ENCODE data around the gene TP53I11. TPM values are rescaled to one million over a fixed set of nuclear protein-coding genes. Genes with fewer than 3 reads are reported as not detected.

Gene TP53I11
- total and polyA plus RNA-seq, 2 of the 13 experiments (the other 11 are each of a cell fraction or from before 2014, with no cell fraction given), result not detected

DNA sequence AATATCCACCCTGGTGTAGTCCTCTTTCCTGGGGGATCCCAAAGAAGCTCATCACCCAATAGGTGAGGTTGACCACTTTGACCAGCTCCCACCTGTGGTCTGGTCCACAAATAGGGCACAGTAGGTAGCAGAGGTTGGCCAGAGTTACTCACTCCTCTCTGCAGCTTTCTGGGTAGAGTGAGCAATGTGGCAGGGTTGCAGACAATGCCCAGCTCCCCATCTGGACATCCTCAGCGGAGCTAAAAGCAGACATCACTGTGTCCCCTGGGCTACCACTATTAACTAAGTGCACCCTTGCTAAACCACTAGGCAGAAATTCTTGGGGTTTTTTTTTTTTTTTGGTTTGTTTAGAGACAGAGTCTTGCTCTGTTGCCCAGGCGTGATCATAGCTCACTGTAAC is 48.4 kb upstream of the TP53I11 start:
- intact Hi-C loops (cut with micrococcal nuclease; ENCODE audit: unreplicated experiment) (no loop called here), in situ Hi-C loops (cut with HindIII; ENCODE audit: extremely low pct_ligation_motif_present, low pct_unique_long_range_greater_than_20kb) (no loop called here)
- TF ChIP-seq HNRNPLL (IDR thresholded peaks at IDR 0.05; ENCODE audit: low read depth, low read length, poor library complexity, severe bottlenecking), result no peak
- TF ChIP-seq ATF1 (CRISPR knock-in tag; IDR thresholded peaks at IDR 0.05), result no peak
- Histone ChIP-seq H3K4me1 (ENCODE audit: insufficient read depth, low read length) (no peaks in the 10 kb centered on the region), H3K36me3 (replicated peaks in 1 of 2; ENCODE audit: control insufficient read depth in 1 of 2, insufficient read depth in 2 of 2, low read length in 2 of 2) (no peaks in the 10 kb centered on the region), H3K4me2 (ENCODE audit: low read depth, low read length) (no peak overlapping the region), H3K79me2 (ENCODE audit: insufficient read depth, low read length) (no peaks in the 10 kb centered on the region), H3K9me3 (ENCODE audit: low read length) (no peaks in the 10 kb centered on the region), H3K27ac (ENCODE audit: extremely low read length, insufficient read depth, low read length) (no peak overlapping the region), H2AFZ (ENCODE audit: low read length) (no peak overlapping the region), H3K4me3 (replicated peaks in 1 of 3; ENCODE audit: insufficient read depth in 1 of 3, low read depth in 2 of 3, low read length in 3 of 3) (no peak overlapping the region), H3K27me3 (ENCODE audit: control insufficient read depth in 1 of 2, insufficient read depth in 2 of 2, low read length in 2 of 2) (peaks cover 0 to 9% of the 10 kb centered on the region in 2 experiments; a peak in 4 of 5 replicates), H4K20me1 (ENCODE audit: insufficient read depth, low read length) (no peaks in the 10 kb centered on the region), H3K9ac (ENCODE audit: insufficient read depth, low read depth, low read length) (no peak overlapping the region)
- no TSS peak for BruUV-seq (replicated peaks)
- ATAC-seq (no peak), DNase-seq (ENCODE audit: low spot score) (no peak), FAIRE-seq (no peak)
- POLR2A ChIA-PET, result interaction anchor here (0.5 kb wide), 1 partner anchor 28 kb away, joined by 3 read pairs; no protein-coding TSS in a partner anchor
- 44% methylated on average over 2 of the region's 2 CpGs for WGBS (ENCODE audit: low lambda C conversion rate)
- CTCF ChIA-PET (ENCODE audit: low intra/inter-chr PET ratio, low total read pairs), result no interaction called here

DNA sequence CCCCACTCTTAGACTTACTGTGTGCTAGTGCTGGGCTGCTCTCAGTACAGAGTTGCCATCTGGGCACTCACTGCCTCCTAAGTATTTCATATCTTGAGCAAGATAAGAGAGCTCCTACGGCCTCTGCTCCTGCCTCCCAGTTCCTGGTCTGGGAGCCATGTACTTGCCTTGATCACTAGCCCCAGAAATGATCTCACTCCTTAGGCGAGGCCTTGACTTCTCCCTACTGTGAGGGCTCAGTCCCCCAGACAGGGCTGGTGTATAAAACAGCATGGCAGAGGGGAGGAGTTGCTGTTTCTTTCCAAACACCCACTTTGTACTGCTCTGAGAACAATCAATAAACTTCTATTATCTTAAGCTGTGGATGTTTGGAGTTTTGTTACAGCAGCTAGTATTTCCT is 47.4 kb upstream of the TP53I11 start:
- FAIRE-seq, result no peak
- Histone ChIP-seq H3K79me2 (ENCODE audit: insufficient read depth, low read length) (no peaks in the 10 kb centered on the region), H3K36me3 (replicated peaks in 1 of 2; ENCODE audit: control insufficient read depth in 1 of 2, insufficient read depth in 2 of 2, low read length in 2 of 2) (no peaks in the 10 kb centered on the region), H3K4me2 (ENCODE audit: low read depth, low read length) (no peak overlapping the region), H4K20me1 (ENCODE audit: insufficient read depth, low read length) (no peaks in the 10 kb centered on the region), H3K9ac (ENCODE audit: insufficient read depth, low read depth, low read length) (no peak overlapping the region), H3K9me3 (ENCODE audit: low read length) (no peaks in the 10 kb centered on the region), H3K27me3 (ENCODE audit: control insufficient read depth in 1 of 2, insufficient read depth in 2 of 2, low read length in 2 of 2) (peaks cover 2 to 16% of the 10 kb centered on the region in 2 experiments), H2AFZ (ENCODE audit: low read length) (no peak overlapping the region), H3K4me3 (replicated peaks in 1 of 3; ENCODE audit: insufficient read depth in 1 of 3, low read depth in 2 of 3, low read length in 3 of 3) (no peak overlapping the region), H3K27ac (ENCODE audit: extremely low read length, insufficient read depth, low read length) (no peak overlapping the region), H3K4me1 (ENCODE audit: insufficient read depth, low read length) (no peaks in the 10 kb centered on the region)
- no peak for DNase-seq (ENCODE audit: low spot score)
- no TSS peak for BruUV-seq (replicated peaks)
- ATAC-seq, result no peak
- ChIA-PET POLR2A (no interaction called here), CTCF (ENCODE audit: low intra/inter-chr PET ratio, low total read pairs) (no interaction called here)
- in situ Hi-C loops (cut with HindIII; ENCODE audit: extremely low pct_ligation_motif_present, low pct_unique_long_range_greater_than_20kb), result no loop called here
- WGBS (ENCODE audit: low lambda C conversion rate), result 8% methylated on average over 2 of the region's 2 CpGs
- intact Hi-C loops (cut with micrococcal nuclease; ENCODE audit: unreplicated experiment), result no loop called here
- TF ChIP-seq, protein P1, sequence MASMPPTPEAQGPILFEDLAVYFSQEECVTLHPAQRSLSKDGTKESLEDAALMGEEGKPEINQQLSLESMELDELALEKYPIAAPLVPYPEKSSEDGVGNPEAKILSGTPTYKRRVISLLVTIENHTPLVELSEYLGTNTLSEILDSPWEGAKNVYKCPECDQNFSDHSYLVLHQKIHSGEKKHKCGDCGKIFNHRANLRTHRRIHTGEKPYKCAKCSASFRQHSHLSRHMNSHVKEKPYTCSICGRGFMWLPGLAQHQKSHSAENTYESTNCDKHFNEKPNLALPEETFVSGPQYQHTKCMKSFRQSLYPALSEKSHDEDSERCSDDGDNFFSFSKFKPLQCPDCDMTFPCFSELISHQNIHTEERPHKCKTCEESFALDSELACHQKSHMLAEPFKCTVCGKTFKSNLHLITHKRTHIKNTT (CRISPR knock-in tag; IDR thresholded peaks at IDR 0.05), result no peak
- no peak for TF ChIP-seq POLR2G (IDR thresholded peaks at IDR 0.05; ENCODE audit: low read depth, low read length)
- no peak for TF ChIP-seq ZNF230 (CRISPR knock-in tag; IDR thresholded peaks at IDR 0.05)

All from HepG2 (cell line).